HepG2 (cell line): ENCODE results near the gene ADD2.

Experiments used
- ETV6 ChIP-seq: sonication (generic); formaldehyde crosslinking; conservative IDR thresholded peaks from 2 replicates; pipeline ENCODE4 v1.4.0; 2020; ENCODE audit warnings: missing genetic modification reagents
- FOXK2 ChIP-seq: fragments of 450-650 bp; IDR thresholded peaks from 2 replicates; pipeline ENCODE4 v1.6.1; 2016
- KDM1A ChIP-seq: IDR thresholded peaks from 2 replicates; pipeline ENCODE4 v1.6.1; 2016; ENCODE audit warnings: missing compliant biosample characterization
- MYC ChIP-seq: sonication (generic); formaldehyde crosslinking; IDR thresholded peaks from 2 replicates; pipeline ENCODE4 v1.9.0; 2021; ENCODE audit warnings: missing genetic modification reagents, borderline replicate concordance
- POLR2AphosphoS5 ChIP-seq: IDR thresholded peaks from 2 replicates; pipeline ENCODE4 v1.6.1; 2012; ENCODE audit warnings: low read depth, low read length
- USF2 ChIP-seq, 2 experiments: sonication (generic) in 1 of 2; formaldehyde crosslinking in 1 of 2; IDR thresholded peaks; 2 replicates each; pipeline versions ENCODE4 v1.5.1 to v1.6.1; 2011 to 2020; ENCODE audit warnings: borderline replicate concordance in 1 of 2, low read depth in 1 of 2, low read length in 1 of 2, mild to moderate bottlenecking in 1 of 2, missing genetic modification reagents in 1 of 2, moderate library complexity in 1 of 2
- ZBTB8A ChIP-seq: sonication (generic); formaldehyde crosslinking; IDR thresholded peaks from 2 replicates; pipeline ENCODE4 v1.4.0; 2020; ENCODE audit warnings: mild to moderate bottlenecking, low read depth, missing genetic modification reagents, borderline replicate concordance
- ZNF207 ChIP-seq: fragments of 450-650 bp; IDR thresholded peaks from 2 replicates; pipeline ENCODE4 v1.6.1; 2016; ENCODE audit warnings: antibody characterized with exemption, borderline replicate concordance
- ZNF609 ChIP-seq: sonication (generic); formaldehyde crosslinking; IDR thresholded peaks from 2 replicates; pipeline ENCODE4 v1.4.0; 2020; ENCODE audit warnings: mild to moderate bottlenecking, missing genetic modification reagents, borderline replicate concordance
- ZNF660 ChIP-seq: sonication (generic); formaldehyde crosslinking; IDR thresholded peaks from 2 replicates; pipeline ENCODE4 v1.5.1; 2020; ENCODE audit warnings: mild to moderate bottlenecking, low read depth, missing genetic modification reagents, borderline replicate concordance
- ZSCAN31 ChIP-seq: sonication (generic); formaldehyde crosslinking; IDR thresholded peaks from 2 replicates; pipeline ENCODE4 v1.5.0; 2020; ENCODE audit warnings: low read depth, mild to moderate bottlenecking, missing genetic modification reagents

GRCh38 chr2:70657246-70657645 lies 110.8 kb downstream of the ADD2 start:
- TF ChIP-seq ZSCAN31 (no peak), KDM1A (no peak), POLR2AphosphoS5 (no peak), ZNF207 (no peak), ZNF660 (CRISPR knock-in tag) (no peak), ZNF609 (CRISPR knock-in tag) (no peak), ZBTB8A (CRISPR knock-in tag) (no peak), ETV6 (CRISPR knock-in tag) (no peak), USF2 (IDR thresholded peaks at IDR 0.05; ENCODE audit: low read depth, low read length) (no peak), USF2 (CRISPR knock-in tag; IDR thresholded peaks at IDR 0.05; ENCODE audit: borderline replicate concordance) (no peak), MYC (CRISPR knock-in tag) (no peak), FOXK2 (no peak)
